MM.1S (cell line): ENCODE results near the gene MLIP.

Source experiments
- CTCF ChIP-seq: fragments of 300-600 bp; sonication (generic); IDR thresholded peaks from 2 replicates; pipeline ENCODE4 v1.5.1; 2016; ENCODE audit warnings: antibody characterized with exemption, low read length, mixed read lengths
- EZH2 ChIP-seq: fragments of 300-600 bp; sonication (generic); optimal IDR thresholded peaks from 2 replicates; pipeline ENCODE3; 2017; ENCODE audit warnings: low read depth, mild to moderate bottlenecking, antibody characterized with exemption, low read length, mixed read lengths
- EZH2phosphoT487 ChIP-seq: fragments of 300-600 bp; sonication (generic); IDR thresholded peaks from 2 replicates; pipeline ENCODE4 v1.6.1; 2018; ENCODE audit warnings: antibody characterized with exemption, low read length

DNA sequence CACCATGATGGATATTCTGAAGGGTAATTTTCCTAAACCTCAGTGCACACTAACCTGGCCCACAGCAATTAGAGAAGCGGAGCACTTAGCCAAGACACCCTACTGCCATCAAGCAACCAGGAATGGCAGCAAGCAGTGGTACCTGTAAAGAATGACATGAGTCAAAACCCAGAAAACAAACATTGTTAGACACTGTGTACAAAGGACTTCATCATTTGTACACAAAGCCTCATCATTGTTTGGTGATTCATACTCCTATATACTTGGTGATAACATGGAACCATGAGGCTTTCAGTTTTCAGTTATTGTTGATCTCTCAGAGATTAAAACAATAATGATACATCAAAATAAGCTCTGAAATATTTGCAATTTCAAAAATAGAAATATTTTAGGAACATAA is 74.6 kb downstream of the MLIP start:
- TF ChIP-seq CTCF = no peak
- no peak for TF ChIP-seq EZH2
- TF ChIP-seq EZH2phosphoT487 = no peak
